ENCODE results near the gene SKAP2.

GRCh38 chr7:26659121-26659520 is 205.3 kb downstream of the SKAP2 start:
- TF ChIP-seq, protein P1, sequence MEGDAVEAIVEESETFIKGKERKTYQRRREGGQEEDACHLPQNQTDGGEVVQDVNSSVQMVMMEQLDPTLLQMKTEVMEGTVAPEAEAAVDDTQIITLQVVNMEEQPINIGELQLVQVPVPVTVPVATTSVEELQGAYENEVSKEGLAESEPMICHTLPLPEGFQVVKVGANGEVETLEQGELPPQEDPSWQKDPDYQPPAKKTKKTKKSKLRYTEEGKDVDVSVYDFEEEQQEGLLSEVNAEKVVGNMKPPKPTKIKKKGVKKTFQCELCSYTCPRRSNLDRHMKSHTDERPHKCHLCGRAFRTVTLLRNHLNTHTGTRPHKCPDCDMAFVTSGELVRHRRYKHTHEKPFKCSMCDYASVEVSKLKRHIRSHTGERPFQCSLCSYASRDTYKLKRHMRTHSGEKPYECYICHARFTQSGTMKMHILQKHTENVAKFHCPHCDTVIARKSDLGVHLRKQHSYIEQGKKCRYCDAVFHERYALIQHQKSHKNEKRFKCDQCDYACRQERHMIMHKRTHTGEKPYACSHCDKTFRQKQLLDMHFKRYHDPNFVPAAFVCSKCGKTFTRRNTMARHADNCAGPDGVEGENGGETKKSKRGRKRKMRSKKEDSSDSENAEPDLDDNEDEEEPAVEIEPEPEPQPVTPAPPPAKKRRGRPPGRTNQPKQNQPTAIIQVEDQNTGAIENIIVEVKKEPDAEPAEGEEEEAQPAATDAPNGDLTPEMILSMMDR (IDR thresholded peaks at IDR 0.05; ENCODE audit: extremely low read depth in 1 of 2, insufficient read depth in 1 of 2, low read depth in 1 of 2, low read length in 2 of 2), result no peak
- TF ChIP-seq POLR2AphosphoS5 (IDR thresholded peaks at IDR 0.05; ENCODE audit: insufficient read depth, low read depth, low read length) (no peak), POLR2A (IDR thresholded peaks at IDR 0.05; ENCODE audit: low read depth, low read length) (no peak), EZH2 (IDR thresholded peaks at IDR 0.05; ENCODE audit: borderline replicate concordance, low read depth, low read length, severe bottlenecking) (no peak), GATA2 (IDR thresholded peaks at IDR 0.05; ENCODE audit: insufficient read depth, insufficient read length, low read depth, low read length) (no peak), MAX (IDR thresholded peaks at IDR 0.05; ENCODE audit: insufficient read depth, insufficient read length) (no peak)
